ENCODE results near the gene ZSWIM8. TPM values are rescaled to one million over a fixed set of nuclear protein-coding genes. Genes with fewer than 3 reads are reported as not detected.

Gene ZSWIM8
- total and polyA plus RNA-seq, 10 of the 15 experiments (the other 5 are each of a cell fraction or from before 2014, with no cell fraction given): 7.8 to 47.1 (median 23.6) TPM

- peaks cover 27% of the 10 kb centered on the region for H3K4me1 ChIP-seq (ENCODE audit: control insufficient read depth, insufficient read depth, low read length)
- 98% methylated on average over 16 of the region's 16 CpGs for WGBS (ENCODE audit: insufficient coverage, insufficient replicate concordance, low lambda C conversion rate, missing lambda C conversion rate)
- no peak overlapping the region for H2AFZ ChIP-seq (ENCODE audit: control insufficient read depth, low read depth, low read length)
- no peak overlapping the region for H3K9ac ChIP-seq (ENCODE audit: control insufficient read depth, insufficient read depth, low read length)
- ChIA-PET CTCF (interaction anchor here (0.7 to 2.3 kb wide), 4 partner anchors 30 to 174 kb away, joined by 3 to 6 read pairs (median 4); no protein-coding TSS in a partner anchor), SMC1A (ENCODE audit: uncharacterized antibody, unreplicated experiment) (interaction anchor here (0.7 to 3.5 kb wide), 5 partner anchors 17 to 71 kb away, joined by 4 to 31 read pairs (median 9); partner anchors contain the start of genes CHCHD1 and ZSWIM8), POLR2A (interaction anchor here (0.6 to 2.8 kb wide), 9 partner anchors 26 to 1450 kb away, joined by 3 to 25 read pairs (median 5); partner anchors contain the start of gene CHCHD1), RAD21 (ENCODE audit: unreplicated experiment) (interaction anchor here (0.6 to 2.7 kb wide), 7 partner anchors 26 to 279 kb away, joined by 3 to 16 read pairs (median 3); partner anchors contain the start of gene CHCHD1)
- no TSS peak for BruUV-seq (replicated peaks)
- no peak for ATAC-seq
- H3K27me3 ChIP-seq (replicated peaks in 1 of 2; ENCODE audit: control insufficient read depth in 2 of 2, insufficient read depth in 2 of 2, low read length in 1 of 2): no peaks in the 10 kb centered on the region
- H3K79me2 ChIP-seq (ENCODE audit: control insufficient read depth, insufficient read depth, low read length): peaks cover 33% of the 10 kb centered on the region
- no peak overlapping the region for H3K4me2 ChIP-seq (ENCODE audit: control insufficient read depth, insufficient read depth)
- intact Hi-C loops (cut with micrococcal nuclease; ENCODE audit: unreplicated experiment) (no loop called here), in situ Hi-C loops (cut with MboI) (no loop called here)
- DNase-seq (ENCODE audit: low read depth, low spot score): no peak
- H3K9me3 ChIP-seq (replicated peaks; ENCODE audit: control insufficient read depth, insufficient read depth, low read length): no peaks in the 10 kb centered on the region
- FAIRE-seq: no peak
- H3K27ac ChIP-seq (ENCODE audit: control insufficient read depth, insufficient read depth): no peak overlapping the region
- TF ChIP-seq DPF2 (IDR thresholded peaks at IDR 0.05) (no peak), ZNF687 (IDR thresholded peaks at IDR 0.05) (no peak), MEF2A (IDR thresholded peaks at IDR 0.05; ENCODE audit: insufficient read depth, low read depth, low read length) (no peak)
- H4K20me1 ChIP-seq (ENCODE audit: control insufficient read depth, insufficient read depth): no peaks in the 10 kb centered on the region
- H3K36me3 ChIP-seq (ENCODE audit: control insufficient read depth in 2 of 2, insufficient read depth in 2 of 2, low read length in 1 of 2): peaks cover 15 to 20% of the 10 kb centered on the region in 2 experiments; a peak in 3 of 4 replicates
- no peak overlapping the region for H3K4me3 ChIP-seq
Measured at GRCh38 chr10:73808021-73808815, 22.8 kb downstream of the ZSWIM8 start.

Data from GM12878 (cell line).